Measurements from ENCODE around the gene TCFL5. TPM values are rescaled to one million over a fixed set of nuclear protein-coding genes. Genes with fewer than 3 reads are reported as not detected.

TCFL5 gene
- total RNA-seq, 1 donor from 2014 or later = 11.0 TPM

- Mint-ChIP-seq H3K36me3 (ENCODE audit: low read depth, unreplicated experiment) (peaks cover 4% of the 10 kb centered on the region), H3K4me3 (ENCODE audit: unreplicated experiment) (no peak overlapping the region), H3K9me3 (ENCODE audit: unreplicated experiment) (no peaks in the 10 kb centered on the region), H3K27ac (ENCODE audit: unreplicated experiment) (no peak overlapping the region), H3K27me3 (ENCODE audit: low read depth, unreplicated experiment) (no peaks in the 10 kb centered on the region), H3K4me1 (ENCODE audit: low read depth, unreplicated experiment) (peaks cover 8% of the 10 kb centered on the region)
- TF ChIP-seq CTCF (IDR thresholded peaks at IDR 0.05; ENCODE audit: insufficient read depth, low read depth, low read length) = no peak
- no peak for TF ChIP-seq EZH2 (IDR thresholded peaks at IDR 0.05; ENCODE audit: insufficient read depth, low read length)
- FAIRE-seq (no peak), DNase-seq (ENCODE audit: low read depth) (no peak)
- no peaks in the 10 kb centered on the region for H4K20me1 ChIP-seq (ENCODE audit: insufficient read depth, low read length)
- H3K4me3 ChIP-seq (ENCODE audit: insufficient read depth, low read depth, low read length) = no peak overlapping the region
- H3K27me3 ChIP-seq (ENCODE audit: insufficient read depth, low read length) = no peaks in the 10 kb centered on the region
- no peak overlapping the region for H3K9ac ChIP-seq (ENCODE audit: low read length)
- no peak overlapping the region for H3K27ac ChIP-seq (ENCODE audit: low read depth, low read length)
- H3K79me2 ChIP-seq (ENCODE audit: insufficient read depth, low read length) = no peaks in the 10 kb centered on the region
- no peak overlapping the region for H3K4me2 ChIP-seq (ENCODE audit: low read length)
- H3K4me1 ChIP-seq (ENCODE audit: insufficient read depth, low read length) = peaks cover 7% of the 10 kb centered on the region
- no peak overlapping the region for H2AFZ ChIP-seq (ENCODE audit: low read depth, low read length)
- H3K36me3 ChIP-seq (ENCODE audit: insufficient read depth, low read length) = no peaks in the 10 kb centered on the region
- H3K9me3 ChIP-seq (ENCODE audit: insufficient read depth, low read depth, low read length) = no peaks in the 10 kb centered on the region
Observed at GRCh38 chr20:62879275-62880146, 17.9 kb upstream of the TCFL5 start.

- Histone ChIP-seq H4K20me1 (ENCODE audit: insufficient read depth, low read length) (no peaks in the 10 kb centered on the region), H2AFZ (ENCODE audit: low read depth, low read length) (no peak overlapping the region), H3K4me1 (ENCODE audit: insufficient read depth, low read length) (peaks cover 7% of the 10 kb centered on the region), H3K27me3 (ENCODE audit: insufficient read depth, low read length) (no peaks in the 10 kb centered on the region), H3K4me2 (ENCODE audit: low read length) (no peak overlapping the region), H3K9ac (ENCODE audit: low read length) (no peak overlapping the region), H3K79me2 (ENCODE audit: insufficient read depth, low read length) (no peaks in the 10 kb centered on the region), H3K9me3 (ENCODE audit: insufficient read depth, low read depth, low read length) (no peaks in the 10 kb centered on the region), H3K4me3 (ENCODE audit: insufficient read depth, low read depth, low read length) (no peak overlapping the region), H3K27ac (ENCODE audit: low read depth, low read length) (no peak overlapping the region), H3K36me3 (ENCODE audit: insufficient read depth, low read length) (no peaks in the 10 kb centered on the region)
- H3K36me3 Mint-ChIP-seq (ENCODE audit: low read depth, unreplicated experiment) = peaks cover 4% of the 10 kb centered on the region
- H3K4me1 Mint-ChIP-seq (ENCODE audit: low read depth, unreplicated experiment) = peaks cover 15% of the 10 kb centered on the region
- TF ChIP-seq CTCF (IDR thresholded peaks at IDR 0.05; ENCODE audit: insufficient read depth, low read depth, low read length) (no peak), EZH2 (IDR thresholded peaks at IDR 0.05; ENCODE audit: insufficient read depth, low read length) (no peak)
- H3K4me3 Mint-ChIP-seq (ENCODE audit: unreplicated experiment) = no peak overlapping the region
- peaks cover 1% of the 10 kb centered on the region for H3K9me3 Mint-ChIP-seq (ENCODE audit: unreplicated experiment)
- peak overlapping the region; percentile 62 for H3K27ac Mint-ChIP-seq (ENCODE audit: unreplicated experiment)
- no peaks in the 10 kb centered on the region for H3K27me3 Mint-ChIP-seq (ENCODE audit: low read depth, unreplicated experiment)
- no peak for DNase-seq (ENCODE audit: low read depth)
- FAIRE-seq = no peak
Observed at GRCh38 chr20:62878244-62879038, 16.8 kb upstream of the TCFL5 start.
